Measurements from ENCODE around the gene GRM2. TPM values are rescaled to one million over a fixed set of nuclear protein-coding genes. Genes with fewer than 3 reads are reported as not detected.

GRM2 gene
- total and polyA plus RNA-seq, 10 of the 15 experiments (the other 5 are each of a cell fraction or from before 2014, with no cell fraction given), result 0.01 to 0.14 (median 0.06) TPM; not detected in 5

GRCh38 chr3:51669241-51670052, 37.4 kb upstream of the GRM2 start (continued):
- peak; percentile 96 to 99 (median 98); a peak in 5 of 6 replicates for TF ChIP-seq CTCF (IDR thresholded peaks at IDR 0.05 in 2 of 3, conservative IDR thresholded peaks at IDR 0.05 in 1 of 3; ENCODE audit: control insufficient read depth in 2 of 3, extremely low read depth in 1 of 3, insufficient read depth in 1 of 3, low read depth in 3 of 3, low read length in 3 of 3)
- TF ChIP-seq MTA2 (IDR thresholded peaks at IDR 0.05; ENCODE audit: low read depth), result no peak
- no peak for TF ChIP-seq PML (IDR thresholded peaks at IDR 0.05; ENCODE audit: low read length)
- TF ChIP-seq CBX5 (IDR thresholded peaks at IDR 0.05; ENCODE audit: low read depth), result no peak
- no peak for TF ChIP-seq KDM1A (IDR thresholded peaks at IDR 0.05; ENCODE audit: borderline replicate concordance)
- TF ChIP-seq CHD4 (IDR thresholded peaks at IDR 0.05), result no peak
- no peak for TF ChIP-seq FOXK2 (IDR thresholded peaks at IDR 0.05)

GRCh38 chr3:51670053-51670822, 36.6 kb upstream of the GRM2 start:
- ChIA-PET SMC1A (ENCODE audit: uncharacterized antibody, unreplicated experiment) (interaction anchor here (1.2 to 8.7 kb wide), 9 partner anchors 11 to 282 kb away, joined by 3 to 168 read pairs (median 5); partner anchors contain the start of gene DCAF1), POLR2A (interaction anchor here (0.9 to 7.5 kb wide), 5 partner anchors 11 to 285 kb away, joined by 3 to 105 read pairs (median 7); partner anchors contain the start of genes DCAF1 and MANF), RAD21 (ENCODE audit: unreplicated experiment) (interaction anchor here (0.7 to 9.9 kb wide), 9 partner anchors 9 to 285 kb away, joined by 3 to 189 read pairs (median 3); partner anchors contain the start of genes DCAF1 and MANF), CTCF (interaction anchor here (0.7 to 14.0 kb wide), 26 partner anchors 9 to 285 kb away, joined by 3 to 331 read pairs (median 4); partner anchors contain the start of genes DCAF1 and MANF)
- in situ Hi-C loops (cut with MboI) (no loop called here), intact Hi-C loops (cut with micrococcal nuclease; ENCODE audit: unreplicated experiment) (loop anchor here (5.0 kb wide), 1 partner anchor 283 kb away; the partner anchor contains the start of gene MANF)
- Histone ChIP-seq H3K4me3 (peak overlapping the region; percentile 68), H3K36me3 (ENCODE audit: control insufficient read depth in 2 of 2, insufficient read depth in 2 of 2, low read length in 1 of 2) (no peaks in the 10 kb centered on the region; a peak in 4 of 4 replicates), H3K27ac (ENCODE audit: control insufficient read depth, insufficient read depth) (no peak overlapping the region), H3K9ac (ENCODE audit: control insufficient read depth, insufficient read depth, low read length) (peak overlapping the region; percentile 57), H2AFZ (ENCODE audit: control insufficient read depth, low read depth, low read length) (peak overlapping the region; percentile 90), H3K9me3 (replicated peaks; ENCODE audit: control insufficient read depth, insufficient read depth, low read length) (no peaks in the 10 kb centered on the region), H3K4me1 (ENCODE audit: control insufficient read depth, insufficient read depth, low read length) (peaks cover 22% of the 10 kb centered on the region), H3K27me3 (replicated peaks in 1 of 2; ENCODE audit: control insufficient read depth in 2 of 2, insufficient read depth in 2 of 2, low read length in 1 of 2) (no peaks in the 10 kb centered on the region), H4K20me1 (ENCODE audit: control insufficient read depth, insufficient read depth) (peaks cover 3% of the 10 kb centered on the region; the same call in 1 of the 2 replicates), H3K4me2 (ENCODE audit: control insufficient read depth, insufficient read depth) (peak overlapping the region; percentile 98), H3K79me2 (ENCODE audit: control insufficient read depth, insufficient read depth, low read length) (peaks cover 19% of the 10 kb centered on the region)
- DNase-seq (ENCODE audit: low read depth, low spot score) (no peak), FAIRE-seq (no peak), ATAC-seq (no peak)
- no TSS peak for BruUV-seq (replicated peaks)
- 41% methylated on average over 15 of the region's 15 CpGs for WGBS (ENCODE audit: insufficient coverage, insufficient replicate concordance, low lambda C conversion rate, missing lambda C conversion rate)
- no peak for TF ChIP-seq NFYA (IDR thresholded peaks at IDR 0.05; ENCODE audit: borderline replicate concordance, low read depth, low read length)
- TF ChIP-seq YBX1 (IDR thresholded peaks at IDR 0.05), result no peak
- no peak for TF ChIP-seq SMAD5 (IDR thresholded peaks at IDR 0.05; ENCODE audit: low read depth)
- no peak for TF ChIP-seq SPI1 (IDR thresholded peaks at IDR 0.05; ENCODE audit: borderline replicate concordance, insufficient read depth, low read depth, low read length)
- TF ChIP-seq PBX3 (IDR thresholded peaks at IDR 0.05; ENCODE audit: insufficient replicate concordance, low read depth, low read length), result no peak
